GM10266 (cell line): ENCODE results near the gene CHRND.

Source experiments
- DNase-seq: peaks from one replicate; pipeline ENCODE4 v3.0.0; 2012; ENCODE audit errors: extremely low spot score
- CTCF ChIP-seq: IDR thresholded peaks from 2 replicates; pipeline ENCODE4 v1.5.1; 2012; ENCODE audit warnings: mild to moderate bottlenecking, low read depth; ENCODE audit not compliant: control insufficient read depth, insufficient read depth; ENCODE audit errors: missing control alignments

Gene CHRND

GRCh38 chr2:232521098-232521497, 4.9 kb upstream of the CHRND start:
- DNase-seq, result no peak
- TF ChIP-seq CTCF, result no peak

- DNase-seq, result peak; percentile 93
- peak; percentile 74 for TF ChIP-seq CTCF
Observed at GRCh38 chr2:232521959-232522622, 3.9 kb upstream of the CHRND start.

GRCh38 chr2:232522623-232523401, 3.1 kb upstream of the CHRND start:
- no peak for TF ChIP-seq CTCF

GRCh38 chr2:232523402-232523681, 2.6 kb upstream of the CHRND start:
- no peak for TF ChIP-seq CTCF
- DNase-seq, result no peak

More at GRCh38 chr2:232522623-232523401, 3.1 kb upstream of the CHRND start:
- no peak for DNase-seq

- TF ChIP-seq CTCF, result peak; percentile 26
- peak; percentile 67 for DNase-seq
Observed at GRCh38 chr2:232523682-232524597, 2.0 kb upstream of the CHRND start.

GRCh38 chr2:232524771-232525170, 1.2 kb upstream of the CHRND start:
- no peak for DNase-seq
- no peak for TF ChIP-seq CTCF
